ENCODE measurements around the gene PTPRM.

Gene PTPRM

DNA sequence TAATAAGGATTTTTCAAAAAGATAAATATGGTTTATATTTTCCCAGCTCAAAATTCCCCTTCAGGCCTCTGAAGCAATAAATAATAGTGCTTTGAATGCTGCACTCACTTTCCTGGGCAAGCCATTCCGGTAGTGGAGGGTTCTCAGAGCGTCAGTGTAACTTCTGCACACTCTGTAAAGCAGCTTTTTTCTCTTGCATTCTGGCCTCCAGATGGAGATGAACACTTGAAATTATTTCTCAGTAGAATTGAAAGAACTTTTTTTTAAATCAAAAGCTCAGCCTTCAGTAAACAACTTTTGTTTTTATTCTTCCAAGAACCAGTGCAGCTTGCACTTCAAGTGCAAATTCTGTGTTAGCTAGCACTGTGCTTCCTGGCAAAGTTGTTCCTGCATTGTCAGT lies 761.0 kb downstream of the PTPRM start:
- DNase-seq (no peak), ATAC-seq (no peak)

GRCh38 chr18:8329186-8329771 lies 762.2 kb downstream of the PTPRM start:
- no peak for DNase-seq

DNA sequence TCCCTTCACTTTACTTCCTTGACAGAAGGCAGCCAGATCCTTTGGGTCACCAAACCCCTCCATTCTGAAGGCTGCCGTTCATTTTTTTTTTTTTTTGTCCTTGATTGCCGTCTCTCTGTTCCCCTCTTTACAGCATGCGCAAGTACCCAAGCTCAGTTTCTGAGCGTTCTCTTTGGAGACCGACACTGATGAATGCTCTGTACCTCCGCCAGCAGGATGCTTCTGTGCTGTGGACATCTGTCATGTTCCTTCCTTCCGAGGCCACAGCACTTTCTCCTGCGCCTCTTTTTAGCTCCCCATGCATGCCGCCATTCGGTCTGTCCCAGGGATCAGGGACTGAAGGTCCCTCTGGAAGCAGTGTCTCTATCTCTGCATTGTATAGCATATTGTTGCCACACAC lies 763.5 kb downstream of the PTPRM start:
- no peak for DNase-seq
- no peak for ATAC-seq

More at GRCh38 chr18:8329186-8329771, 762.2 kb downstream of the PTPRM start:
- ATAC-seq: no peak

DNA sequence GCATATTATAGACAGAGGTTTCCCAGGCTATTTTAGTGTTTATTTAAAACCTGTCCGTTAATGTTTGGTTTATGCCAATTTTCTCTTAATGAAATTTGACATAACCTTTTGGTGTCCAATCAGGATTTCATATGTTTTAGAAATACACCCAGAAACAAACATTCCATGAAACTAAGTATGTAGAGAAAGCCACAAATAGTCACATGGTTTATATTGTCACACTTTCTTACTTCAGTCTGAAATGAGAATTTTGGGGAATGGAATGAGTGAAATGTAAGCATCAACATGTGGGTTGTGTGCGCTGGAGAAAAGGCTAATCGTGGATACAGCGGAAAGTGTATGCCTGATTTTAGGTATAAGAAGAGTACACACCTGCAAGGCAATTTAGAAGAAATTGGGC lies 765.2 kb downstream of the PTPRM start:
- ATAC-seq (no peak), DNase-seq (no peak)

DNA sequence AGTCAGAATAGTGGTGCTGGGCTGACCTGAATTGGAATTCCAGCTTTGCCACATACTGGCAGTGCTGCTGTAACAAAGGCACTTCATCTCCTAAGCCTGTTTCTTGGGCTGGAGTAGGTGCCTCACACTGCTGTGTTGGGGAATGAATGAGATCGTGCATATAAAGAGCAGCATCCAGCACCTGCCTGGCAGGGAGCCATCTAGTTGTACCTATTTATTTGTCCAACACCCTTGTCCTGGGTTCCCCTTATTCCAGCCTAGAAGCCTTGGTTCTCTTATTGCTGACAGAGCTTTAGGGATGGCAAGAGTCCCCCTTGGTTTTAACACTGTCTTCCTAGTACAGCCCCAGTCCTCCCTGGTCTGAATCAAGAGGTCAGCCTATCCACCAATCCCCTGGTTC lies 766.8 kb downstream of the PTPRM start:
- DNase-seq (no peak), ATAC-seq (no peak)

- DNase-seq: no peak
- ATAC-seq: no peak
Observed at GRCh38 chr18:8337211-8337610, 770.1 kb downstream of the PTPRM start.

DNA sequence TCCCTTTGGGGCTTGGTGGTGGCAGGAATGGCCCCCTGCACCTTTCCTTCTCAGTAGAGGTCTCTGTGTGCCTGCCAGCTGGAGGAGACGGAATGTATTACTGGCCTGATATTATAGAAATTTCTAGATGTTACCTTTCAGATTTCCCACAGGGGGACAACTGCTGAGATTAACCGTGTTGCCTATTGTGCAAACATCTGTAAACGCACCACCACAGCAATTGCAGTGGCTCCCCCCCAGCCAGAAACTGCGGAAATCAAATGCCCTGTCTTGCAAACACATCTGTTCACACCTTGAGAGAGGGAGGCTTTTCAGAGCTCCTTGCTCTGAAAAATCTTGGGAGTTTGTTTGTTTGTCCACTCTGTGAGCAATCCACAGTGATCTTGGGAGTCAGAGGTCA lies 772.1 kb downstream of the PTPRM start:
- DNase-seq: no peak
- no peak for ATAC-seq

DNA sequence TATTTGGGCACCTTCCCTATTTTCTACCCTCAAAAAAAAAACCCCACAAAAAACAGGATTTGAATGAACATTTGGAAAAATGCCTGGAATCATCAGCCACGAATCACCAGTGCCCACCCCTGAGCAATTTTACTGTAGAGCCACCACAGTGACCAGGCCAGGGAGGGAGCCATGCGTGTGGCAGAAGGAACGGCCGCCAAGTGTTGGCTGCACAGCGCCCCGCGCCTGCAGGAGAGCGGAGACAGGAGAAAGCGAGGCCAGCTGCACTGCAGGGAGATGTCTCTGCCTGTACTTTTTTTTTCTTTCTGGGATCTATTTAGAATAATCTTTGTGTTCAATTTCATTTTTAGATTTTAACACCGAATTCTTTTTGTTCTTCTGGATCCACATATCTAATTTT lies 772.8 kb downstream of the PTPRM start:
- no peak for ATAC-seq
- DNase-seq: no peak

GRCh38 chr18:8341481-8342230 lies 774.5 kb downstream of the PTPRM start:
- ATAC-seq (no peak), DNase-seq (no peak)

DNA sequence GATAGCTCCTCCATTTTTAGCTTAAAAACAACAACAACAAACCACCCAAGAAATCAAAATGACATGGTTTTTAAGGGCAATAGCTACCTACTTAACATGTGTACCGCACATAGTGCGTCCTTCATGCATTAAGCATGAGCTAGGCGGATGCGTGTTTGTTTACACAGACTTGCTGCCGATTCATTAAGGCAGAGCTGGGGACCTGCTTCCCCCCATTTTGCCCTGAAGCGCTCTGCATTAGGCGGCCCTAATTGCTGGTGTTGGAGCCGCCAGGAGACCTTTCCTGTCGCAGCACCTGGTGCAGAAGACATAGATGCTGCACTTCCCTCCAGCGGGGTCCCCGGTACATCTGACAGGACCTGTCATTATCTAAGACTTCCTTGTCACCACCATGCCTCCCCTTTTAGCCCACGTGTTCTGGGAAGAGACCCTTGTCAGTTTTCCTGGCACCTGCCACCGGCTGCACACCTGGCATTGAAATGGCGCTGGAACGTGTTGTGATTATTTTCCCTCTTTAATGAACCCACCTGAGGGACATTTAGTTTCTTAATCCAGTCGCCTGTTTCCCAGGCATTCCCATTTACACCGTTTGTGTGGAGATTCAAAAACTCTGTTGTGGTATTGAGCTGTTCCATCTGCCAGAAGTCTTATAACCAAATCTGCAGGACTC lies 781.1 kb downstream of the PTPRM start:
- DNase-seq: no peak
- no peak for ATAC-seq

GRCh38 chr18:8349608-8350323 lies 782.6 kb downstream of the PTPRM start:
- DNase-seq (no peak), ATAC-seq (no peak)

DNA sequence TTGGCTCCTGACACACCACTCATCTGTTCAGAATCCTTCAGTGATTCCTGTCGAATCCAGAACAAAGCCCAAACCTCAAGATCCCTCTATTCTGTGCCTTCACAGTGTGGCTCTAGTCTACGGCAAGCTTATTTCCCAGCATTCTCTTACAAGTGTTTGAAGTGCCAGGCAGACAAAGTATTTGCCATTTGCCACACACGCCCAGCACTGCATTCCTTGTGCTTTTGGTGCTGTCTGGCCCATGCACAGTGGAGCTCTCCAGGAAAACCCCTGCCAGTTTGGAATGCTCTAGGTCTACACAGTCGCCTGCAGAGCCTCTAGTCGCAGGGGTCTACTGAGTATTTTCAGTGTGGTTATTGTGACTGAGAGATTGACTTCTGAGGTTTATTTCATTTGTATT lies 783.5 kb downstream of the PTPRM start:
- no peak for DNase-seq
- no peak for ATAC-seq

GRCh38 chr18:8351161-8351560 lies 784.0 kb downstream of the PTPRM start:
- DNase-seq: no peak
- no peak for ATAC-seq

DNA sequence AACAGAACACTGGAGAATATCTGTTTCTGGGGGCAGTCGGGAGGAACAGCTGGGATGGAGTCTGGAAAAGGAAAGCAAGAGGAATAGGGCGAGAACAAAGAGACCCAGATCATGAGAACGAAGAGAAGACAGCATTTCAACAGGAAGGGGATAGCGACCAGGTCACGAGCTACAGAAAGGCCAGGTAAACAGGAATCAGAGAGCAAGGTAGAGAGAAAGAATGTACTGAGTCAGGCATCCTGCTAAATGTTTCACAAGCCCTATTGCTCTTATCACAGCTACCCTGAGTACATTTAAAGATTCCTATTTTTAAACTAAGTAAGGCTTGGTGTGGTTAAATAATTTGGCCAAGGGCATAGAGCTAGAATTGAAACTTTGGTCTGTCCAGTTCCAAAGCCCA lies 787.2 kb downstream of the PTPRM start:
- DNase-seq (no peak), ATAC-seq (no peak)

DNA sequence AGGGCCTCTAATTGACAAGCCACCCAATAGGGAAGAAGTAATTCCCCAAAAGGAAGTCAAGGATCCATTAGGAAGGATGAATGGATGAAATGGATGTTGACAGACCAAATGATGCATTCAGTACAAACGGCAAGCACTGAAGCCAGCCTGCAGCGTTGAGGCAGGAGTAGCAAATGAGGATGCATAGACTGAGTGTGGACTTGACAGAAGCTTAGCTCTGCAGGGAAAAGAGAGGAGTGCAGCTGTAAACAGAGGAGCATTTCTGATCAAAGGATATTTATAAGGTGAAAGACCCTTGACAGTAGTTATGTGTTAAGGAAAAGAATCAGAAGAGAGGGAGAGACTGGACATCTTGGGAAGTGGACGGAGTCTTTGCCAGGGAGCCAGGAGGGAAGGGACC lies 788.9 kb downstream of the PTPRM start:
- no peak for ATAC-seq
- no peak for DNase-seq

GRCh38 chr18:8357320-8357719 lies 790.2 kb downstream of the PTPRM start:
- DNase-seq: no peak
- ATAC-seq: no peak

GRCh38 chr18:8358033-8358765 lies 791.1 kb downstream of the PTPRM start:
- ATAC-seq (no peak), DNase-seq (no peak)

- DNase-seq: no peak
- no peak for ATAC-seq
Observed at GRCh38 chr18:8359076-8359475, 792.0 kb downstream of the PTPRM start.

GRCh38 chr18:8359481-8359880 lies 792.4 kb downstream of the PTPRM start:
- ATAC-seq: no peak

DNA sequence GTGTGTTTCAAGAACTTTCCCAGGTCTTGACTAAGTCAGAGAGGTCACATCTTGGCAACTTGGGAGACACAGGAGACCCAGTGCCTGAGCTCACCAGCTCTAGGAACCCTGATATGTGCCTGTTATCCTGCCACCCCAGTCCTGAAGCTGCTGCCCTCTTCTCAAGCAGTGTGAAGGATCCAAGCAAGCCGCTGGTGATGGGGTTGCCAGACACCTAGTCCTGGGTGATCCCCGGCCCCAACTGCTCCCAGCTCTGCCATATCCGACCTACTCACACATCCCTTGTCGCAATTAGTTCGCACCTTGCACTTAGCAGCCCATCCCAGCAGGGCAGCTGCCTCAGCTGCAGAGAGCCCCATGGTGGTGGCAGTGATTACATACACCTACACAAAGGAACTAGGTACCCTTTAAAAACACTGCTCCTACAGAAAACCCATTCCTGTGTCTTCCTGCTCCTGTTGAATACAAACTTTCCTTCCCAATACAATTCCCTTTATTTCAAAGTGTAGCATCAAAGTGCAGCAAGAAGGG lies 794.9 kb downstream of the PTPRM start:
- DNase-seq (no peak), ATAC-seq (no peak)

More at GRCh38 chr18:8359481-8359880, 792.4 kb downstream of the PTPRM start:
- DNase-seq: no peak

GRCh38 chr18:8362863-8363262 lies 795.7 kb downstream of the PTPRM start:
- ATAC-seq (no peak), DNase-seq (no peak)

DNA sequence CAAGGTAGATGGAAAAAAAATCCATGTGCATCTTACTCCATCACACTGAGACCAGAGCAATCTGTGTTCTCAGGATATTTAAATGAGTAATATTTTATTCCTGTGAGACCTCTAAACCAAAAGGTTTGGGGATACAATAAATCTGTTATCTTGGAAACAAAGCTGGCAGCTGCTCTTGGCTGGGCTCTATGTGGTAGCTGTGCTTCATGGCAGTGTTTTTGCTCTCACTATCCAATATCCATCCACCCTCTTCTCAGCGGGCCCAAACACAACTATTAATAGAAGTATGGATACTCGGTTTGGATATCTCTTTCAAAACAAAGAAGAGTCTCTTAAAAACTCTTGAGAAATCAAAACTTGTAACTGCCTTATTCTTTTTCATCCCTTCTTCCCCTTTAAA lies 797.3 kb downstream of the PTPRM start:
- no peak for ATAC-seq
- DNase-seq: no peak

All from stimulated activated naive CD8-positive, alpha-beta T cell treated with anti-CD3 and anti-CD28 coated beads, Interleukin-15, Interleukin-2, amounts not matched to agents 100 U/mL and 50 U/mL, for 24 hours (primary cell).